ENCODE data around the gene SGMS1.

Gene SGMS1

DNA sequence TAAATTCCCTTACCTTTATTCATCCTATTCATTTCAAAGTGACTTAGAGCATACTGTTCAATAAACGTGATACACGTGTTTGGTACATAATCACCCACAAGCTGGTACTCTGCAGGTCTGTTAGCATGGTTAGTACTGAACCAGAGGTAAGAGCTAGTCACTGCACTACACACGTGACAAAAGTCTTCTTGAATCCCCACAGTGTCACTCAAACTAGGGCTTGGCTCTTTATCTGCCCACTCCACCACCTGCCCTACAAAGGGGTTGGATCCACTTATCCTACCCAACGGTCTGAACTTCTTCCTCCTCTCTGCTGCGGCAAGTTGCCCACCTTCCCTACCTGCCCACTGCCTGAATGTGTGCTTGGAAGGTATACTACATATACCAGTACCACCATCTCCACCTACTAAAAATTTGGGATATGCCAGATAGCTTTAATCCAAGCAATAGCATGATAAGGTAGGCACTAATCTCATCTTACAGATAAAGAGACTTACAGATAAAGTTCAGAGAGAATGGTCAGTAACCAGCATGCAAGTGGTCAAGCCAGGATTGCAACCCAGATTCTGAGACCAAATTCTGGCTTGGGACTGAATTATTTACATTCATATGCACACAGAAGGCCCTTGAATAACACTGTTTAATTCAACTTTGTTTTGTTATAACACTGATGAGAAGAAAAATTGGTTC, 92.2 kb downstream of the SGMS1 start:
- Histone ChIP-seq H3K4me2 (ENCODE audit: low read length) (no peak overlapping the region), H3K27ac (ENCODE audit: low read length) (no peak overlapping the region), H3K4me1 (ENCODE audit: low read length) (peaks cover 17% of the 10 kb centered on the region), H3K9ac (ENCODE audit: low read length) (no peak overlapping the region), H3K9me3 (ENCODE audit: insufficient read depth, low read length) (no peaks in the 10 kb centered on the region), H4K20me1 (ENCODE audit: insufficient read depth, low read length) (no peaks in the 10 kb centered on the region), H3K36me3 (replicated peaks; ENCODE audit: low read depth, low read length) (no peaks in the 10 kb centered on the region), H3K4me3 (ENCODE audit: low read length) (no peak overlapping the region), H3K27me3 (ENCODE audit: low read depth, low read length) (no peaks in the 10 kb centered on the region), H3K79me2 (ENCODE audit: low read length) (no peaks in the 10 kb centered on the region), H2AFZ (ENCODE audit: low read depth, low read length) (no peak overlapping the region)
- TF ChIP-seq EZH2phosphoT487 (IDR thresholded peaks at IDR 0.05; ENCODE audit: low read depth) = no peak
- TF ChIP-seq, protein P1, sequence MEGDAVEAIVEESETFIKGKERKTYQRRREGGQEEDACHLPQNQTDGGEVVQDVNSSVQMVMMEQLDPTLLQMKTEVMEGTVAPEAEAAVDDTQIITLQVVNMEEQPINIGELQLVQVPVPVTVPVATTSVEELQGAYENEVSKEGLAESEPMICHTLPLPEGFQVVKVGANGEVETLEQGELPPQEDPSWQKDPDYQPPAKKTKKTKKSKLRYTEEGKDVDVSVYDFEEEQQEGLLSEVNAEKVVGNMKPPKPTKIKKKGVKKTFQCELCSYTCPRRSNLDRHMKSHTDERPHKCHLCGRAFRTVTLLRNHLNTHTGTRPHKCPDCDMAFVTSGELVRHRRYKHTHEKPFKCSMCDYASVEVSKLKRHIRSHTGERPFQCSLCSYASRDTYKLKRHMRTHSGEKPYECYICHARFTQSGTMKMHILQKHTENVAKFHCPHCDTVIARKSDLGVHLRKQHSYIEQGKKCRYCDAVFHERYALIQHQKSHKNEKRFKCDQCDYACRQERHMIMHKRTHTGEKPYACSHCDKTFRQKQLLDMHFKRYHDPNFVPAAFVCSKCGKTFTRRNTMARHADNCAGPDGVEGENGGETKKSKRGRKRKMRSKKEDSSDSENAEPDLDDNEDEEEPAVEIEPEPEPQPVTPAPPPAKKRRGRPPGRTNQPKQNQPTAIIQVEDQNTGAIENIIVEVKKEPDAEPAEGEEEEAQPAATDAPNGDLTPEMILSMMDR (IDR thresholded peaks at IDR 0.05; ENCODE audit: low read depth, low read length) = no peak

DNA sequence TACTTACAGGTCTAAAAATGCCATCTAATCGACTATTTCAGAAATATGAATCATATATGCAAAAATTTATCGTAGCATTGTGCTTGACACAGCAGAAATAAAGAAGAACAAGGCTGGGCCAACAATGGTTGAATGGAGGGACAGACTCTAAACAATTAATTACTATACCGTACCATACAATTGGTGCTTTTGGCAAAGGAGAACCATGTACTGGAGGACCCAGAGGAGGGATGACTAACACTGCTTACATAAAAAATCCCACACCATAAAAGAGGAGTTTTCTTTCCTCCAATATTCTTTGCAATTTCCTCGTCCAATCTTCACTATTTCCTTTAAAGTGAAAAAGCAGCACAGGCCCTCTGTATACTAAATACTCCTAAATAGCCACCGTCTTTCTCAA, 94.1 kb downstream of the SGMS1 start:
- no peaks in the 10 kb centered on the region for H3K79me2 ChIP-seq (ENCODE audit: low read length)
- no peaks in the 10 kb centered on the region for H3K27me3 ChIP-seq (ENCODE audit: low read depth, low read length)
- TF ChIP-seq, protein P1 (IDR thresholded peaks at IDR 0.05; ENCODE audit: low read depth, low read length) = no peak
- TF ChIP-seq EZH2phosphoT487 (IDR thresholded peaks at IDR 0.05; ENCODE audit: low read depth) = no peak
- no peak overlapping the region for H2AFZ ChIP-seq (ENCODE audit: low read depth, low read length)
- no peaks in the 10 kb centered on the region for H4K20me1 ChIP-seq (ENCODE audit: insufficient read depth, low read length)
- no peaks in the 10 kb centered on the region for H3K9me3 ChIP-seq (ENCODE audit: insufficient read depth, low read length)
- peaks cover 16% of the 10 kb centered on the region for H3K4me1 ChIP-seq (ENCODE audit: low read length)
- H3K4me3 ChIP-seq (ENCODE audit: low read length) = no peak overlapping the region
- no peak overlapping the region for H3K9ac ChIP-seq (ENCODE audit: low read length)
- no peaks in the 10 kb centered on the region for H3K36me3 ChIP-seq (replicated peaks; ENCODE audit: low read depth, low read length)
- no peak overlapping the region for H3K4me2 ChIP-seq (ENCODE audit: low read length)
- H3K27ac ChIP-seq (ENCODE audit: low read length) = no peak overlapping the region

DNA sequence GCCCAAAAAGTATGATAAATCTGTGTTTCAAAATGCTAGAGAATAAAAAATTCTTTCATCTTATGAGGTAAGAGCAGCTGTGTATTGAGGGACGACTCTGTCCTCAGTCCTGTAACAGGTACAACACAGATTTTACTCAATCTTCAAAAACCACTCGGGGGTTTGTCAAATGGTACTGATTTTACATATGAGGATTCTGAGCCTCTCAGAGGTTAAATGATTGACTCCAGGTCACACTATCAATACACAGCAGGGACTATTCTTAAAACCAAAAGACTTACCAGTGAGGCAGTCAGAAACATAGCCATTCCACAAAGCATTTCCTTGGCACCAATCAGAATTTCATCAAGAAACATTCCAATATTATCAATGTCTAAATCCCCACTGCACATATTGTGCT, 95.5 kb downstream of the SGMS1 start:
- no peak overlapping the region for H3K27ac ChIP-seq (ENCODE audit: low read length)
- H3K27me3 ChIP-seq (ENCODE audit: low read depth, low read length) = no peaks in the 10 kb centered on the region
- TF ChIP-seq, protein P1 (IDR thresholded peaks at IDR 0.05; ENCODE audit: low read depth, low read length) = no peak
- no peak for TF ChIP-seq EZH2phosphoT487 (IDR thresholded peaks at IDR 0.05; ENCODE audit: low read depth)
- no peak overlapping the region for H3K4me2 ChIP-seq (ENCODE audit: low read length)
- no peaks in the 10 kb centered on the region for H4K20me1 ChIP-seq (ENCODE audit: insufficient read depth, low read length)
- no peak overlapping the region for H3K9ac ChIP-seq (ENCODE audit: low read length)
- H3K4me3 ChIP-seq (ENCODE audit: low read length) = no peak overlapping the region
- peaks cover 9% of the 10 kb centered on the region for H3K4me1 ChIP-seq (ENCODE audit: low read length)
- no peak overlapping the region for H2AFZ ChIP-seq (ENCODE audit: low read depth, low read length)
- no peaks in the 10 kb centered on the region for H3K9me3 ChIP-seq (ENCODE audit: insufficient read depth, low read length)
- no peaks in the 10 kb centered on the region for H3K36me3 ChIP-seq (replicated peaks; ENCODE audit: low read depth, low read length)
- H3K79me2 ChIP-seq (ENCODE audit: low read length) = no peaks in the 10 kb centered on the region

DNA sequence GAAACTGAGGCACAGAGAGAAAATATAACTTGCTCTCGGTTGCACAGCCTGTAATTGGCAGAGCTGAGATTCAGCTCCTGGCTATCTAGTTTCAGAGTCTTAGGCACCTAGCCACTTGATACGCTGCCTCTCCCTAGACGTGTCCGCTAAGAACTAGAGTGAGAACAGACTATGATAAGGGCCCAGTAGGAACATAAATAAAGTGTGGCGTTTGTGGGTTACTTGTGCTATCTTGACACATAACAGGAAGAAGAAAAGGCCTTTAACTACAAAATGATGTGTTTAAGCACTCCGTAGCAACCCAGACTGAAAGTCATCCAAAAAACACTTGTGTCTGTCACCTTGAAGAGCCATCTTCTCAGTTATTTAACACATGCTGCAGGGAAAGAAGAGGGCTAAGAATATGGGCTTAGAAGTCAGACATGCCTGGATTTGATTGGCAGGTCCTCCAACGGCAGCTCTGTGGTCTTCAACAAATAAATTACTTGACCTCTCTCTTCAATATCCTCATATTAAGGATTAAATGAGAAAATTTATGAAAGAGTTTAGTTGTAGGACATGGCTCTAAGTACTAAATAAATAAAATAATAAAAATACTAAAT, 96.2 kb downstream of the SGMS1 start:
- no peak overlapping the region for H3K9ac ChIP-seq (ENCODE audit: low read length)
- no peaks in the 10 kb centered on the region for H3K27me3 ChIP-seq (ENCODE audit: low read depth, low read length)
- H3K4me3 ChIP-seq (ENCODE audit: low read length) = no peak overlapping the region
- TF ChIP-seq EZH2phosphoT487 (IDR thresholded peaks at IDR 0.05; ENCODE audit: low read depth) = no peak
- TF ChIP-seq, protein P1 (IDR thresholded peaks at IDR 0.05; ENCODE audit: low read depth, low read length) = no peak
- H3K79me2 ChIP-seq (ENCODE audit: low read length) = no peaks in the 10 kb centered on the region
- H3K4me2 ChIP-seq (ENCODE audit: low read length) = no peak overlapping the region
- no peak overlapping the region for H3K27ac ChIP-seq (ENCODE audit: low read length)
- no peaks in the 10 kb centered on the region for H3K36me3 ChIP-seq (replicated peaks; ENCODE audit: low read depth, low read length)
- no peaks in the 10 kb centered on the region for H4K20me1 ChIP-seq (ENCODE audit: insufficient read depth, low read length)
- H2AFZ ChIP-seq (ENCODE audit: low read depth, low read length) = no peak overlapping the region
- peaks cover 5% of the 10 kb centered on the region for H3K4me1 ChIP-seq (ENCODE audit: low read length)
- H3K9me3 ChIP-seq (ENCODE audit: insufficient read depth, low read length) = no peaks in the 10 kb centered on the region
